NCI-H1417 (cell line): ENCODE data around the gene OSTN.
"Not testable (repeated sequence)": the region's sequence is repeated elsewhere in the genome, so short reads cannot be mapped to it uniquely, and the experiment has no call there.

ENCODE experiments used
- DNase-seq, 3 experiments: peaks; one replicate each; lab custom pipeline; 2025; lab: John Stamatoyannopoulos, UW

Gene OSTN

GRCh38 chr3:191235331-191236314 is 36.6 kb downstream of the OSTN start:
- no peak for DNase-seq

GRCh38 chr3:191236646-191237045 is 37.6 kb downstream of the OSTN start:
- no peak for DNase-seq

GRCh38 chr3:191237047-191237882 is 38.2 kb downstream of the OSTN start:
- no peak for DNase-seq

- no peak for DNase-seq
These were observed 39.3 kb downstream of the OSTN start for GRCh38 chr3:191238321-191238817.

- no peak for DNase-seq
These were observed 40.5 kb downstream of the OSTN start for GRCh38 chr3:191239407-191240031.

GRCh38 chr3:191240486-191240885 is 41.4 kb downstream of the OSTN start:
- no peak for DNase-seq

- peak in 1 of 3 experiments; percentile 23 for DNase-seq
These were observed 45.3 kb downstream of the OSTN start for GRCh38 chr3:191244242-191244867.

- DNase-seq, result not testable (repeated sequence)
These were observed 47.0 kb downstream of the OSTN start for GRCh38 chr3:191246034-191246433.

- DNase-seq, result peak in 1 of 3 experiments; percentile 24
These were observed 47.6 kb downstream of the OSTN start for GRCh38 chr3:191246630-191247029.

- no peak for DNase-seq
These were observed 54.2 kb downstream of the OSTN start for GRCh38 chr3:191253089-191253799.

- DNase-seq, result no peak
These were observed 55.2 kb downstream of the OSTN start for GRCh38 chr3:191254098-191254873.

- DNase-seq, result no peak
These were observed 56.1 kb downstream of the OSTN start for GRCh38 chr3:191255156-191255555.

- no peak for DNase-seq
These were observed 57.4 kb downstream of the OSTN start for GRCh38 chr3:191256405-191256804.

- peak in 2 of 3 experiments; percentile 44 to 75 for DNase-seq
These were observed 58.2 kb downstream of the OSTN start for GRCh38 chr3:191257286-191257685.

- DNase-seq, result no peak
These were observed 60.4 kb downstream of the OSTN start for GRCh38 chr3:191259486-191259885.

GRCh38 chr3:191260431-191261303 is 61.6 kb downstream of the OSTN start:
- no peak for DNase-seq

- DNase-seq, result no peak
These were observed 62.2 kb downstream of the OSTN start for GRCh38 chr3:191261304-191261638.

GRCh38 chr3:191262650-191263049 is 63.6 kb downstream of the OSTN start:
- DNase-seq, result no peak

- no peak for DNase-seq
These were observed 64.3 kb downstream of the OSTN start for GRCh38 chr3:191263365-191263764.
